Fibroblast of gingiva (primary cell): Measurements from ENCODE around the gene AKR7A3.
A peak's percentile ranks its signal among the peaks of the same experiment; 100 is the strongest.
"Not testable (repeated sequence)": the region's sequence is repeated elsewhere in the genome, so short reads cannot be mapped to it uniquely, and the experiment has no call there.

Experiments
- DNase-seq: peaks from one replicate; pipeline ENCODE4 v3.0.0-alpha.2; 2011; ENCODE audit warnings: low read depth

The AKR7A3 gene

DNA sequence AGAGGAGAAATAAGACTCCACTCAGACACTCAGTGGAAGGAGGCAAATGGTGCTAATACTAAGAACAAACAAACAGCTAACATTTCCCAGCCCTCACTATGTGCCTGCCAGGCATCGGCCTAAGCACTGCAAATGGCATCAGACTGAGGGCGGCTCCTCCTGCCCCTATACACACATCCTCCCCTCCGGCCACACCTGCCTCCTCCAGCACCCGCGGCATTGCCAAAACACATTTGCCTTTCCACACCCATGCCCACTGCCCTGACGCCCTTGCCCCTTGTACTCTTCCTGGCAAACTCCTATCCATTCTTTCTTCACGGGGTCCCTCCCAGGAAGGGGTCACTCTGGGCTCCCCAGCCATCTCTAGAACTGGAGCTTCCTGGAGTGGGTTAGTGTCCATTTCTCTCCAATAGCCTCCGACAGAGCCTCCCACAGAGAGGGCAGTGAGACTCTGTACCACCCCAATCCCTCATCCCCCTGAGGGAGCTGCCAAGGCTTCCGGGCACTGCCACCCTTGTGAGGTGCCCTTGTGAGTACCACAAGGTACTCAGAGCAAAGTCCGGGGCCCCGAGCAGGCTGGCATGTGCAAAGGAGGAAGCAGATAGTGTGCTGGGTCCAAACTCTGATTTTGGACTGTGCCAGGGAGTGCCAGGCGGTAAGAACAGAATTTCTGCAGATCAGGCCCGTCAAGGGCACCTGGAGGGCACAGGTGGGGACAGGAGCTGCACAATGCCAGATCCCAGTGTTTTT lies 959 bp downstream of the AKR7A3 start:
- DNase-seq = no peak

DNA sequence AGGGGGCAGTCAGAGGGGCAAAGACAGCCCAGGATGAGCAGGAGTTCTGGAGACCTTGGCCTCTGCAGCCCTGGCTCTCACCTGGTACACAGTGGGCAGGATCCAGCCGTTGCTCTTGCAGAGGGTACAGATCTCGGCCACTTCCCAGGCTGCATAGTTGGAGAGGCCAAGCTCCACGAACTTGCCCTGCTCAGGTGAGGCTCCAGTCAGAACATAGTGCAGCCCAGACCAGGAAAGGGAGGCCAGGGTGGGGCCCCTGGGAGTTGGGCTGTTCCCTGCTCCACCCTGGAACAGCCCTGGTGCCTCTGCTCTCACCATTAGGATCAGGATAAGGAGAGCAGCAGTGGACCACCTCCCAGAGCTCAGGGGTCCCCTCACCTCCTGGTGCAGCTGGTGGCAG lies 2.8 kb downstream of the AKR7A3 start:
- DNase-seq = not testable (repeated sequence)

DNA sequence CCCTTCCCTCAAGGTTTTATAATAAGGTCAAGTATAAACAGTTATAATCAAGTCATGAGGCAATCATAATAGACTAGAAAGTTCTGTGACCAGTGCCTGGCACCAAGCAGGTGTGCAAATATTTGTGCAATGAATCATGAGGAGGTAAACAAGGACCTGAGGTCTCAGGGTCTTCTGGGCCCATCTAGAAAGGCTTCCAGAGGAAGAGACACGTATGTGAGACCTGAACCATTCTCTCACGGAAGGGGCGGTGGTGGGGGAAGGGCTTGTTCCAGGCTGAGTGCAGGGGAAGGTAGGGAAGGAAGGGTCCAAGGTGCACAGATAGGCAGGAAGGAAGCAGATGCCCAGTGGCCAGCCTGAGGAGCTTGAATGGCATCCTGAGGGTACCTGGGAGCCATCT lies 3.2 kb downstream of the AKR7A3 start:
- DNase-seq = not testable (repeated sequence)

DNA sequence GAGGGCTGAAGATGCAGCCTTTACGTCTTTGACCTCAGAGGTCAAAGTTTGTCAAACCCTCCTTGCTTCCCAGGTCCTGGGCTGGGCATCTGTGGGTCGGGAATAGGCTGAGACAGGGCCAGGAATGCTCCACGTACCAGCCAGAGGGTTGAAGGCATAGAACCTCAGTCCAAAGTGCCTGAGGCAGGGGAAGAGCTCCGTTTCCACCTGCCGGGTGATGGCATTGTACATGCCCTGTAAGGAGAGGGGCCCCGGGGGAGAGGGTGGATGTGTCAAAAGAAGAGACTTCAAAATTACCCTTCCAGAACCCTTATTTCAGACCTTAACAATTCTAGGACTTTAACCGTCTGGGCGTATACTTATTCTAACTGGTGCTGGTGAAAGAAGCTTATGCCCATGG lies 3.7 kb downstream of the AKR7A3 start:
- DNase-seq = no peak

DNA sequence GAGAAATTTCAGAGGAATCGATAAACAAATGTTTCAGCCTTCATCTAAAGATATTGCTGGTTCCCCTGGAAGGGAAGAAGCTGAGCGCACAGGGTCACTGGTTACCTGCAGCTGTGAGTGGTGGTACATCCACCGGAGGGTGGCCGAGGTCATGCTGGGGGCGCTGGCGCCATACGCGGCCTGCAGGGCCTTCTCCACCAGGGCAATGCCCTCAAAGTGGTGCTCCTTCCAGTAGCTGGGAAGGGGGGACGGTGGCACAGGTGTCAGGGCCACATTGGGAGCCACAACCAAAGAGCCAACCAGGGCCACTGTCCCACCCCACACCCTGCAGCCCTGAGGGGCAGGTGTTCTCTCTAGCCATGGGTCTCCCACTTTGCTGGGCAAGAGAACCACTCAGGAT lies 4.7 kb downstream of the AKR7A3 start:
- DNase-seq = no peak

DNA sequence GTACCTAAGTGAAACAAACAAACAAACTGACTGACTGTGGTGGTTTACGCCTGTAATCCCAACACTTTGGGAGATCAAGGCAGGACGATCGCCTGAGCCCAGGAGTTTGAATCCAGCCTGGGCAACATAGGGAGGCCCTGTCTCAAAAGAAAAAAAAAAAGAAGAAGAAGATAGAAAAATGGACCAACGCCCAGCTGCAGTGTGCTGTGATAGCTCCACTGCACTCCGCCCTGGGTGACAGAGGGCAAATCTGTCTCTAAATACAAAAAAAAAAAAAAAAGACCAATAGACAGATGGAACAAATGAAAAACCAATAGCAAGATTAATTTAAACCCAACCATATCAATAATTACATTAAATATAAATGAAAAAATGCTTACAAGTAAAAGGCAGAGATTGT lies 13.9 kb downstream of the AKR7A3 start:
- no peak for DNase-seq

DNA sequence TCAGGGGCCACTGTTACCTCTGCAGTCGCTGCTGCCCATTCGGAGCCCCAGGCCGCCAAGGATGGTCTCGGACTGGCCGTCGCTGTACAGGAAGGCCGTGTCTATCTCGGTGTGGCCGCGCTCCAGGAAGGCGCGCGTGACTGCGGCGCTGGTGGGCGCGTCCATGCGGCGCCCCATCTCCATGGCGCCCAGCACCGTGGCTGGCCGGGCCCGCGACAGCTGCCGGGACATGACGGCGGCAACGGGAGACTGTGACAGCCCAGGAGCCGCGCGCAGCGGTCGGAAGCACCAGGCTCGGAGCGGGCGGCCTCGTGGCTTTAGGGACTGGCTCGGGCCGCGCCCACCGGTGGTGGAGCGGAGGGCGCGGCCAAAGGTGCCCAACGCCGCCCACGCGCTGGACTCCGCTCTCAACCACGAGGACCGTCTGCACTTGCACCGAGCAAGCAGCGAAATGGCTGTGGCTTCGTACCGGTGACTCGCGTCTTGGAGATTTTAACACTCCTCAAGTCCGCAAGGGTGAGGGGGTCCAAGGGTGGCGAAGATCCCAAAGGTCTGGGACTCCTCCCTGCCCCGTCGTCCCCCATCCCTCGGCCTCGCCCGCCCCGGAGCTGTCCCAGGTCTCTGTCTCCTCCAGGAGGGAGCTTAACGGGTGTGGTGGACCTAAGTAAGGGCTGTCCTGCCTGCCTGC lies 14.6 kb downstream of the AKR7A3 start:
- DNase-seq = not testable (repeated sequence)

DNA sequence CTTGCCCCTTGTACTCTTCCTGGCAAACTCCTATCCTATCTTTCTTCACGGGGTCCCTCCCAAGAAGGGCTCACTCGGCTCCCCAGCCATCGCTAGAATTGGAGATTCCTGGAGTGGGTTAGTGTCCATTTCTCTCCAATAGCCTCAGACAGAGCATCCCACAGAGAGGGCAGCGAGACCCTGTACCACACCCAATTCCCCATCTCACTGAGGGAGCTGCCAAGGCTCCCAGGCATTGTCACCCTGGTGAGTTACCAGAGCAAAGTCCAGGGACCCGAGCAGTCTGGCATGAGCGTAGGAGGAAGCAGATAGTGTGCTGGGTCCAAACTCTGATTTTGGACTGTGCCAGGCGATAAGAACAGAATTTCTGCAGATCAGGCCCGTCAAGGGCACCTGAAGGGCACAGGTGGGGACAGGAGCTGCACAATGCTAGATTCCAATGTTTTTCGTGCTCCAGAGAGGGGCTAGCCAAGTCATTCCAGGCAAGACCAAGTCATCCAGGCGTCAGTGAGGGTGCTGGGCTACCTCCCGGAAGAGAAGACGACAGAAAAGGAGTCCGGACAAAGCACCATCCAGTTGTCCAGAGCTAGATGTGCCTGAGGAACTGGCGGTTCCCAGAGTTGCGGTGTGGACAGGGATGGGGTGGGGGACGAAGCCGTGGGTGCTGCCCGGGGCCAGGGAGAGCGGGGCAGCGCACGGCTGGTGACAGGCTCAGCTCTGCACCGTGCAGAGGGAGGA lies 15.3 kb downstream of the AKR7A3 start:
- no peak for DNase-seq

DNA sequence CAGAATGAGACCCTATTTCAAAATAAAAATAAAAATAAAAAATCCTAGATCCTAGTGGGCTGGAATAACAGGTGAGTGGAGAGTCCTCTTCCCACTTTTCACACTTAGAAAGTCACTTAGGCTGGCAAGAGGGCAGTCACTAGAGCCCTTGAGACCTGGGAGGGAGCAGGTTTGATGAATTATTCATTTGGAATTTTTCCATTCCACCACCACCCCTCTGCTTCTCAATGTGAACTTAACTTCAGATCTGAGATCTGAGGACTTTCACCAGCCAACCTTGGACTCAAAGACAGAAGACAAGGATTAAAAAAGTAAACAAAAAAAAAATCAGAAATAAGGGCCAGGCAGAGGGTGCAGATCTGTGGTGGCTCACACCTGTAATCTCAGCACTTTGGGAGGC lies 16.5 kb downstream of the AKR7A3 start:
- no peak for DNase-seq

DNA sequence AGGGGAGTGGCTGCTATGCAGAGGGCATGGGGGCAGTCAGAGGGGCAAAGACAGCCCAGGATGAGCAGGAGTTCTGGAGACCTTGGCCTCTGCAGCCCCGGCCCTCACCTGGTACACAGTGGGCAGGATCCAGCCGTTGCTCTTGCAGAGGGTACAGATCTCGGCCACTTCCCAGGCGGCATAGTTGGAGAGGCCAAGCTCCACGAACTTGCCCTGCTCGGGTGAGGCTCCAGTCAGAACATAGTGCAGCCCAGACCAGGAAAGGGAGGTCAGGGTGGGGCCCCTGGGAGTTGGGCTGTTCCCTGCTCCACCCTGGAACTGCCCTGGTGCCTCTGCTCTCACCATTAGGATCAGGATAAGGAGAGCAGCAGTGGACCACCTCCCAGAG lies 18.2 kb downstream of the AKR7A3 start:
- DNase-seq = not testable (repeated sequence)

DNA sequence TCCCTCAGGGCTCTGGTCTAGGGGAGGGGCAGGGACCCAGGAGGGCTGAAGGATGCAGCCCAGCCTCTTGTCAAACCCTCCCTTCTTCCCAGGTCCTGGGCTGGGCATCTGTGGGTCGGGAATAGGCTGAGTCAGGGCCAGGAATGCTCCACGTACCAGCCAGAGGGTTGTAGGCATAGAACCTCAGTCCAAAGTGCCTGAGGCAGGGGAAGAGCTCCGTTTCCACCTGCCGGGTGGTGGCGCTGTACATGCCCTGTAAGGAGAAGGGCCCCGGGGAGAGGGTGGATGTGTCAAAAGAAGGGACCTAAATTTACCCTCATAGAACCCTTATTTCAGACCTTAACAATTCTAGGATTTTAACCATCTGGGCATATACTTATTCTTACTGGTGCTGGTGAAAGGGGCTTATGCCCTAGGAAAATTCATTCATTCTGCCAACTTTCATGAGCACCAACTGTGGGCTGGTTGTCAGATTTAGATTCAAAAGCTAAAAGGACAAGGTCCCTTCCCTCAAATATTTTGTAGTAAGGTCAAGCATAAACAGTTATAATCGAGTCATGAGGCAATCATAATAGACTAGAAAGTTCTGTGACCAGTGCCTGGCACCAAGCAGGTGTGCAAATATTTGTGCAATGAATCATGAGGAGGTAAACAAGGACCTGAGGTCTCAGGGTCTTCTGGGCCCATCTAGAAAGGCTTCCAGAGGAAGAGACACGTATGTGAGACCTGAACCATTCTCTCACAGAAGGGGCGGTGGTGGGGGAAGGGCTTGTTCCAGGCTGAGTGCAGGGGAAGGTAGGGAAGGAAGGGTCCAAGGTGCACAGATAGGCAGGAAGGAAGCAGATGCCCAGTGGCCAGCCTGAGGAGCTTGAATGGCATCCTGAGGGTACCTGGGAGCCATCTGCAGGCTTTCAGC lies 18.9 kb downstream of the AKR7A3 start:
- not testable (repeated sequence) for DNase-seq

DNA sequence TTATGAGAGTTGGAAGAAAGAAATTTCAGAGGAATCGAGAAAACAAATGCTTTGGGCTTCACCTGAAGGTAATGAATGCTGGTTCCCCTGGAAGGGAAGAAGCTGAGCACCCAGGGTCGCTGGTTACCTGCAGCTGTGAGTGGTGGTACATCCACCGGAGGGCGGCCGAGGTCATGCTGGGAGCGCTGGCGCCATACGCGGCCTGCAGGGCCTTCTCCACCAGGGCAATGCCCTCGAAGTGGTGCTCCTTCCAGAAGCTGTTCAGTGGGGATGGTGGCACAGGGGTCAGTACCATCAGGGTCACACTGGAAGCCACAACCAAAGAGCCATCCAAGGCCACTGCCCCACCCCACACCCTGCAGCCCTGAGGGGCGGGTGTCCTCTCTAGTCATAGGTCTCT lies 20.1 kb downstream of the AKR7A3 start:
- DNase-seq = no peak

DNA sequence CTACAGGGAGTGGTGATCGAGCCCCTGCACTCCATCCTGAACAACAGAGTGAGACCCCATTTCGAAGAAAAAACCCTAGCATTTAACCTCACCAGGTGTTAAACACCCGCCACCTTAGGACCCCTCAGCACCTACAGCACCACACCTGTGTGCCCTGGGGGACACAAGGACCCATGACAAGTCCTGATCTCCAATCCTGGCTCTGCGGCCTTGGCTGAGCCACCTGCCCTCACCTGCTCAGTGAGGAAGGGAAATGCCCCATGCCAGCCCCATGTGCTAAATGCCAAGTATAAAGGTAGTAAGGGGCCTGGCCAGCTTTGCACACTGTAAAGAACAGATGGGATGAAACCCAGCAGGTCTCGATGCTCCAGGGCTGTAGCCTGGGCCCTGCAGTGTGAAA lies 25.8 kb downstream of the AKR7A3 start:
- DNase-seq = no peak

DNA sequence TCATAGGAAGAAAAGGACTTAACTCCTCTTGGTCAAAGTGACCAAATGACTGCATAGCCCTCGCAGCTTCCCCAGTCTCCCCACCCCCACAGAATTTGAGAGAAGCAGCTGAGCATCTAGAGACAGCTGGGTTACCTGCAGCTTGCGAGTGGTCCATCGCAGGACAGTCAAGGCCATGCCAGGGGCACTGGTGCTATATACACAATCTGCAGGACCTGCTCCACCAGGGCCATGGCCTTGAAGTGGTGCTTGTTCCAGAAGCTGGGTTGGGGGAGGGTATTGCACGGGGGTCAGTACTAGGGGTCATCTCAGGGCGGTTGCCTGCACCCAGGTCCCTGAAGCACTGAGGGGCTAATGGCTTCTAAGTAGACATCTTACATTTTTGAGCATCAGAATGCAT lies 26.5 kb downstream of the AKR7A3 start:
- DNase-seq = no peak

DNA sequence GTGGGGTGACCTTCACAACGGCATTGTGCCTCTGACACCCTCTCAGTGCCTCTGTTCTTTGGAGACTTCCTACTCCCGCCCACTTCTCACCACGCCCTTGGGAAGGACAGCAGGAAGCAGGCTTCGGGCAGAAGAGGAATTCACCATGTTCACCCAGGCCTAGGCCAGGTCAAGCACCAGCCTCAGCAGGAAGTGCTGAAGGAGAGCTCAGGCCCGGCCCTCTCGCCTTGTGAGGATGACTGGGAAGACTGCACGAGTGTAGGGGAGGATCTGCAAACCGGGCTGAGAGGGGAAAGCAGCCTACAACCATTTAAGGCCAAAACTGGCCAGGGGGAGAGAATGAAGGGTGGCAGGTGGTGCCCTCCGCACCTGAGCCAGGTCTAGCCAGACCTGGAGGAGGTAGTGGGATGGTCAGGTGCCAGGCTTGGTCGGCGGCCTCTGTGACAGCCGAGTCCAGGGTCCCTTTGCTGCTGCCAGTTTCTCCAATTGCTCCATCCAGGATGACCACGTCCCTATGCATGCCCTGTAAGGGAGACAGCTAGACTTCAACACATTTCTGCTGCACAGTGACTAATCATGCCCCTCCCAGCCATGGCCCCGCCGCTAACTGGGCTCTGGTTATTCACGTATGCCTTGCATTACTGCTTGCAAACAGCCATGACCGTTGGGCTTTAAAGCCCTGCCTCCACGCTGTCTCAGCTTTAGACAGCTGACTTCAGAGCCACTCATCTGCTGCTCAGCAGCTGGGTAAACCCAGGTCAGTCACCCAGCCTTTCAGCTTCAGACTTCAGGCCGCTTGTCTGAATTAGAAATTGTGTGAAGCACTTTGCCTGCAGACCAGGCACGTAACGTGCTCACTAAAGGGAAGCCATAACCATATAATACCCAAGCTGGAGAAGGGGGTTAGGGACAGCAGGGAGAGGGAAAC lies 28.1 kb downstream of the AKR7A3 start:
- peak; percentile 94 for DNase-seq

DNA sequence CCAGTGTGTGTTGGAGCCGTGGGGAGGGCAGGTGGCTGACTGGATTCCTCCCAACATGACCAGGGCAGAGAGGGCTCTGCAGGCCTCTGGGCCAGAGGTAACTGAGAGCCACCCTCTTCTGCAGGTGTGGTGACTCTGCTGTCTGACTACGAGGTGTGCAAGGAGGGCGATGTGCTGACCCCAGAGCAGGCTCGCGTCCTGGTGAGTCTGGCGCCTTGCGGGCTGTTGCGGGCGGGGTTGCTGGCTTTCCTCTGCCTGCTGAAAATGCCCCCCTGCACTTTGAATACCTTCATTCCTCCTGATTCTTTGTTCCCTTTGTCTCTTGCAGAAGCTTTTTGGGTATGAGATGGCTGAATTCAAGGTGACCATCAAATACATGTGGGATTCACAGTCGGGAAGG lies 30.2 kb downstream of the AKR7A3 start:
- no peak for DNase-seq

DNA sequence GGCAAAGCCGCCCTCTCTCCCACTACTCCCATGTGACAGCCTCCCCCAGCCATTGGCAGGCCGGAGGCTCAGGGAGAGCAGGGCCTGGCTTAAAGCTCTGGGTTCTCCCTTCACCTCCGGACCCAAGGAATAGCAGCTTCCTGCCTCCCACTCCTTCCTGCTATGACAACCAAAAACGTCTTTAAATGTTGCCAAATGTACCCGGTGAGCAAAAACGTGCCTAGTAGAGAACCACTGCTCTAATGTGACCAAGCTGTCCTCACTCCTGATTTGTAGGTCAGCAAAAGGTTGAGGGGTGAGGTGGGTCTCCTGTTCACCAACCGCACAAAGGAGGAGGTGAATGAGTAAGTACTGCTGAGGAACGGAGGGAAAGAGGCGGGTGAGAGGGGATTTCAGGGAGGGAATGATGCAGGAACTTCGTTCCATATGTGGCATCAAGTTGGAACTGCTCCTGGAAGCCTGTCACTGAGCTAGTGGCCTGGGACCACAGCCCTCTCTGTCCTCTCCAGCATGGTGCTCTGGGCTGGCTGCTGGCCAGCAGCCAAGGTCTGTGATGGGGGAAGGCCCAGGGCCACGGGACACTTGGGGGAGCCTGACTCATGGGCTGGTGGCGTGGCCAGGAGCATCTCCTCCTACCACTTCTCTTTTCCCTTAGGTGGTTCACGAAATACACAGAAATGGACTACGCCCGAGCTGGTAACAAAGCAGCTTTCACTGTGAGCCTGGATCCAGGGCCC lies 31.2 kb downstream of the AKR7A3 start:
- no peak for DNase-seq

DNA sequence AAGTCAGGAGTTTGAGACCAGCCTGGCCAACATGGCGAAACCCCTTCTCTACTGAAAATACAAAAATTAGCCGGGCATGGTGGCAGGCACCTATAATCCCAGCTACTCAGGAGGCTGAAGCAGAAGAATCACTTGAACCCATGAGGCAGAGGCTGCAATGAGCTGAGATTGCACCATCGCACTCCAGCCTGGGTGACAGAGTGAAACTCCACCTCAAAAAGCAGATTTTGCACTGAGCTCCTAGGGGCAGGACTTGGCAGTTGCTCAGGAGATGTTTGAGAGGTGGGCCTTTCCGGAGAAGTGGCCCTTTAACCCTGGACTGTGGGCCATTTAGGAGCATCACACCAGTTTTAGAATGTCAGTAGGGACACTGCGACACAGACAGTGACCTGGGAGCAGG lies 32.3 kb downstream of the AKR7A3 start:
- not testable (repeated sequence) for DNase-seq

DNA sequence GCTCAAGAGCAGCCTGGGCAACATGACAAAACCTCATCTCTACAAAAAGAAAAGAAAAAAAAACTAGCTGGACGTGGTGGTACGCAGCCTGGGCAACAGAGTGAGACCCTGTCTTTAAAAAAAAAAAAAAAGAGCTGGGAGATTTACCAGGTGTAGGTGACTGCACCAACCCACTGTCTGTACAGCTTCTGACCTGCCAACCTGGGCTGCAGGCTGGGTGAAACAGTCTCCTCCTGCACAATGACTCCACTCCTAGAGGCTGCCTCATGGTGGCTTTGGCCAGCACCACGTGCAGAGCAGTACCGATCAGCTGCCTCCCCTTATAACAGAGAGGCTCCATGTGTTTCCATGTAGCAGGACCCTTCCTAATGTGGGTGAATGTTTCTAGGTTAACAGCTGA lies 33.3 kb downstream of the AKR7A3 start:
- DNase-seq = no peak

DNA sequence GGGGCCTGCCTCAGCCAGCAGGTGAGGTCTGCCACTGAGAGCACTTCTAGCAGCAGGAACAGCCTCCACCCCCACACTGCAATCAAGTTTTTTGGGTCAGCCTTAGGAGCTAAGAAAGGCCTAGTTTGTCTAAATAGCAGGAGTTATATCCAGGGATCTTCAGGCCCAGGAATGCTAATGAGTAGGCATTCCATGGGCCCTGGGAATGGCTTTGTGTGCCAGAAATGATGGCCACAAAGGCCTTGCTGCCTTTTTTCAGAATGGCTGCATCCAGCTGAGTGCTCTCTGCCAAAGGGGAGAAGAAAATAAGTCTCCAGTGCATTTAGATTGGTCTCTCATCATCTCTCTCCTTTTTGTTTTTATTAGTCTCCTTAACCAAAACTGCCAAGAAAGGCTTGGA lies 34.2 kb downstream of the AKR7A3 start:
- no peak for DNase-seq
